ENCODE data around the gene UBA7.

DNA sequence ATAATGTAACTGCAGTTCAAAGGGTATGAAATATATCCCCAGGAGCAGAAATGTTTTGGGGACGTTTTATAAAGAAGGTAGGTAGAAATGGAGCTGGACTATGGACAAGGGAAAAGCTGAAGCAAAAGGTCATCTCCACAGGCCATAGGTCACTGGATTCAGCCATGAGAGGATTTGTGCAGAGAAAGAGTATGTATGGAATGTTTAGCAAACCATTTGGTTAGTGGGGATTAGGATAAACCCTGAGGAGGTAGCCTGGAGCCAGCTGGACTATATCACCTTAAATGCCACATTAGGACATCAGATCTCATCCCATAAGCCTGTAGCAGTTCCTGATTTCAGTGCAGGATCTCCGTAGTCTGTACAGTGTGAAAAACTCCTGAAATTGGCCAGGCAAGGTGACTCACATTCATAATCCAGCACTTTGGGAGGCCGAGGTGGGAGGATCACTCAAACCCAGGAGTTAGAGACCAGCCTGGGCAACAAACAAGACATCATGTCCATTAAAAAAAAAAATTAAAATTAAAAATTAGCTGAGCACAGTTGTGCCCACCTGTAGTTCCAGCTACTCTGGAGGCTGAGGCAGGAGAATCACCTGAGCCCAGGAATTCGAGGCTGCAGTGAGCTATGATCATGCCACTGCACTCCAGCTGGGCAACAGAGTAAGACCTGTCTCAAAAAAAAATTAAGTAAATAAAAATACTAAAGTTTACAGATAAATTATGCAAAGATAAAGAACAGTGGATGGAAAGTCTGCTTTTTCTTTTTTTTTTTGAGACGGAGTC is 32.1 kb downstream of the UBA7 start:
- TF ChIP-seq CTCF (IDR thresholded peaks at IDR 0.05) (no peak), ZFX (IDR thresholded peaks at IDR 0.05; ENCODE audit: borderline replicate concordance) (no peak)
